ENCODE results near the gene ISCU.

DNA sequence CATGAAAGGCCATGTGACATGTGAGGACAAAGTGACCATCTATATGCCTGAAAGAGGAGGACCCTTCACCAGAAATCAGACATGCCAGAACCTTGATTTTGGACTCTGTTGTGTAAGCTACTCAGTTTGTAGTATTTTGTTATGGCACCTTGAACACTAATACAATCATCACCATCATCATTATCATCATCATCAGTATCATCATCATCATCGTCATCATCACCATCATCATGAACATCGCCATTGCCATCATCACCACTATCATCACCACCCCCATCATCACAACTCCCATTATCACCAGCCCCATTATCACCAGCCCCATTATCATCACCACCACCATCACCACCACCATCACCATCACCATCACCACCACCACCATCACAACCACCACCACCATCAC is 15.9 kb downstream of the ISCU start:
- TF ChIP-seq, protein P1, sequence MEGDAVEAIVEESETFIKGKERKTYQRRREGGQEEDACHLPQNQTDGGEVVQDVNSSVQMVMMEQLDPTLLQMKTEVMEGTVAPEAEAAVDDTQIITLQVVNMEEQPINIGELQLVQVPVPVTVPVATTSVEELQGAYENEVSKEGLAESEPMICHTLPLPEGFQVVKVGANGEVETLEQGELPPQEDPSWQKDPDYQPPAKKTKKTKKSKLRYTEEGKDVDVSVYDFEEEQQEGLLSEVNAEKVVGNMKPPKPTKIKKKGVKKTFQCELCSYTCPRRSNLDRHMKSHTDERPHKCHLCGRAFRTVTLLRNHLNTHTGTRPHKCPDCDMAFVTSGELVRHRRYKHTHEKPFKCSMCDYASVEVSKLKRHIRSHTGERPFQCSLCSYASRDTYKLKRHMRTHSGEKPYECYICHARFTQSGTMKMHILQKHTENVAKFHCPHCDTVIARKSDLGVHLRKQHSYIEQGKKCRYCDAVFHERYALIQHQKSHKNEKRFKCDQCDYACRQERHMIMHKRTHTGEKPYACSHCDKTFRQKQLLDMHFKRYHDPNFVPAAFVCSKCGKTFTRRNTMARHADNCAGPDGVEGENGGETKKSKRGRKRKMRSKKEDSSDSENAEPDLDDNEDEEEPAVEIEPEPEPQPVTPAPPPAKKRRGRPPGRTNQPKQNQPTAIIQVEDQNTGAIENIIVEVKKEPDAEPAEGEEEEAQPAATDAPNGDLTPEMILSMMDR (IDR thresholded peaks at IDR 0.05) = no peak
- TF ChIP-seq POLR2A (IDR thresholded peaks at IDR 0.05) = no peak

Data from thyroid gland (tissue), 4 donors.